GM12865 (cell line): ENCODE results near the gene PPME1.

Source experiments
- DNase-seq: peaks from one replicate; pipeline ENCODE4 v3.0.0; 2010; ENCODE audit warnings: low read depth
- H3K4me3 ChIP-seq: 2 replicates; pipeline ENCODE4 v1.5.1; 2011; ENCODE audit warnings: mild to moderate bottlenecking, low read depth, low read length, control low read depth
- TF ChIP-seq, protein P1 (sequence below): IDR thresholded peaks from 2 replicates; pipeline ENCODE4 v1.5.1; 2011; ENCODE audit warnings: low read length, control low read depth, low read depth, inconsistent platforms; ENCODE audit not compliant: insufficient read depth; ENCODE audit errors: missing control alignments

The PPME1 gene

DNA sequence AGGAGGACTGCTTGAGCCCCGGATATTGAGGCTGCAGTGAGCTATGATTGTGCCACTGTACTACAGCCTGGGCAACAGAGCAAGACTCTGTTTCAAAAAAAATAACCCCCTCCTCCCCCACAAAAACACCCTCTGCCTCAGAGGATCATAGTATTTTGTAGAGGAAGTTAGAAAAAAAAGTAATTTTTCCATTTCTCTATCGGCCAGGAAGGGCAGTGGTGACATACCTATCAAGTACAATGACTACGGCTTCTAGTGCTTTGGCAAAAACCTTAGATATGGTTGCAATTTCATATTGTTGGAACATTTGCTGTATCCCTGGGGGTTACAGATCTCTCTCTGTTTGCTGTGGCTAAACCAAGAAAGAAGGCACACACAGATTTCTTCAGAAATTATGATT lies 29.2 kb upstream of the PPME1 start:
- no peak for DNase-seq
- TF ChIP-seq, protein P1, sequence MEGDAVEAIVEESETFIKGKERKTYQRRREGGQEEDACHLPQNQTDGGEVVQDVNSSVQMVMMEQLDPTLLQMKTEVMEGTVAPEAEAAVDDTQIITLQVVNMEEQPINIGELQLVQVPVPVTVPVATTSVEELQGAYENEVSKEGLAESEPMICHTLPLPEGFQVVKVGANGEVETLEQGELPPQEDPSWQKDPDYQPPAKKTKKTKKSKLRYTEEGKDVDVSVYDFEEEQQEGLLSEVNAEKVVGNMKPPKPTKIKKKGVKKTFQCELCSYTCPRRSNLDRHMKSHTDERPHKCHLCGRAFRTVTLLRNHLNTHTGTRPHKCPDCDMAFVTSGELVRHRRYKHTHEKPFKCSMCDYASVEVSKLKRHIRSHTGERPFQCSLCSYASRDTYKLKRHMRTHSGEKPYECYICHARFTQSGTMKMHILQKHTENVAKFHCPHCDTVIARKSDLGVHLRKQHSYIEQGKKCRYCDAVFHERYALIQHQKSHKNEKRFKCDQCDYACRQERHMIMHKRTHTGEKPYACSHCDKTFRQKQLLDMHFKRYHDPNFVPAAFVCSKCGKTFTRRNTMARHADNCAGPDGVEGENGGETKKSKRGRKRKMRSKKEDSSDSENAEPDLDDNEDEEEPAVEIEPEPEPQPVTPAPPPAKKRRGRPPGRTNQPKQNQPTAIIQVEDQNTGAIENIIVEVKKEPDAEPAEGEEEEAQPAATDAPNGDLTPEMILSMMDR: no peak
- no peak overlapping the region for H3K4me3 ChIP-seq

DNA sequence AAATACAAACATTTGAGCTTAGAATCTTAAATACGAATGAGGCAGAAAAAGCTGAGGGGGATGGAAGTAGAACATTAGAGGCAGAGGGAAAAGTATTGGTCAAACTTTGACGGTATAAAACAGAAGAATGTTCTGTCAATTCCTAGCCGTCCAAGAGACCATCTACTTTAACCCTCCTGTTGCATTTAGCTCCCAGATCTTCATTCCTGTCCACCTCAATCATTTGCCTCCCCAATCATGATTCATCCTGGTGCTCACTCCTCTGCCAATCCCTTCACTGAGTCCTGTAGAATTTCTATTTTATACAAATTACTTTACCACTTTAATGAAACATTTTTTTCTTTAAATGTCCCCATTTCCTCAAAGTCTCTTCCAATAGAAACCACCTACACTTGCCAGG lies 28.5 kb upstream of the PPME1 start:
- no peak for DNase-seq
- TF ChIP-seq, protein P1: no peak
- no peak overlapping the region for H3K4me3 ChIP-seq

GRCh38 chr11:74144592-74144991 lies 26.5 kb upstream of the PPME1 start:
- DNase-seq: no peak
- TF ChIP-seq, protein P1: no peak
- no peak overlapping the region for H3K4me3 ChIP-seq

- no peak for DNase-seq
- TF ChIP-seq, protein P1: no peak
- no peak overlapping the region for H3K4me3 ChIP-seq
These were observed 23.7 kb upstream of the PPME1 start for GRCh38 chr11:74147199-74147929.

- TF ChIP-seq, protein P1: no peak
- DNase-seq: no peak
- no peak overlapping the region for H3K4me3 ChIP-seq
These were observed 17.9 kb upstream of the PPME1 start for GRCh38 chr11:74153224-74153623.

DNA sequence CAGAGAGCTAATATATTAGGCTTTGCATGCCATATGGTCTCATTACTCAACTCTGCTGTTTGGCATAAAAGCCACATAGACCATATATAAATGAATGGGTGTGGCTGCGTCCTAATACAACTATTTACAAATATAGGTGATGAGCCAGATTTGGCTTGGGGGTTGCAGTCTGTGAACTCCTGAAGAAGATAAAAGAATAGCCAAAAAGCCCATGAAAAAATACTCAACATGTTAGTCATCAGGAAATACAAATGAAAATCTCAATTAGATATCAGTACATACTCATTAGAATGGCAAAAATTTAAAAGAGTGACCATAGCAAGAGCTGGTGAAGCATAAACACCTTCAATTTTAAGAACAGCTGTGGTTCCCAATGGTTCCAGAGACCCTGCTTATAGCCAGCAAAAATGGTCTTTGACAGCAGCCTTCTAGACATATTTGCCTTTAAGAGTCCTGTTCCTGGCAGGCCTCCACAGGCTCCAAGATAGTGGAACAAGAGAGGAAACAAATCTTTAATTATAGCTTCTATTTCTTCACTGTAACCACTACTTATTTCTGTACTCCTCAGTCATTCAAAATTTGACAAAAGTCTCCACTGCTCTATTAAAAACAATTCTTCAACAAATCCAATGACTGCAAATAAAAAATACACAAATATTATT lies 16.3 kb upstream of the PPME1 start:
- no peak for DNase-seq
- TF ChIP-seq, protein P1: no peak
- H3K4me3 ChIP-seq: no peak overlapping the region
